ENCODE data around the gene HSPH1.
"Not testable (repeated sequence)": the region's sequence is repeated elsewhere in the genome, so short reads cannot be mapped to it uniquely, and the experiment has no call there.

Gene HSPH1

DNA sequence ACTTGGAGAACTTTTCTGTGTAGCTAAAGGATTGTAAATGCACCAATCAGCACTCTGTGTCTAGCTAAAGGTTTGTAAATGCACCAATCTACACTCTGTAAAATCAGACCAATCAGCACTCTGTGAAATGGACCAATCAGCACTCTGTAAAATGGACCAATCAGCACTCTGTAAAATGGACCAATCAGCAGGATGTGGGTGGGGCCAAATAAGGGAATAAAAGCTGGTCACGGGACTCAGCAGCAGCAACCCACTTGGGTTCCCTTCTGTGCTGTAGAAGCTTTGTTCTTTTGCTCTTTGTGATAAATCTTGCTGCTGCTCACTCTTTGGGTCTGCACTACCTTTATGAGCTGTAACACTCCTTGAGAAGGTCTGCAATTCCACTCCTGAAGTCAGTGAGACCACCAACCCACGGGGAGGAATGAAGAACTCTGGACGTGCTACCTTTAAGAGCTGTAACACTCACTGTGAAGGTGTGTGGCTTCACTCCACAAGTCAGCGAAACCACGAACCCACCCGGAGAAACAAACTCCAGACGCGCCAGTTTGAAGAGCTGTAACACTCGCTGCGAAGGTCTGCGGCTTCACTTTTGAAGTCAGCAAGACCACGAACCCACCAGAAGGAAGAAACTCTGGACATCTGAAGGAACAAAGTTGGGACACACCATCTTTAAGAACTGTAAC is 16.2 kb upstream of the HSPH1 start:
- DNase-seq (ENCODE audit: low read depth in 2 of 3, low spot score in 2 of 3), result not testable (repeated sequence)

DNA sequence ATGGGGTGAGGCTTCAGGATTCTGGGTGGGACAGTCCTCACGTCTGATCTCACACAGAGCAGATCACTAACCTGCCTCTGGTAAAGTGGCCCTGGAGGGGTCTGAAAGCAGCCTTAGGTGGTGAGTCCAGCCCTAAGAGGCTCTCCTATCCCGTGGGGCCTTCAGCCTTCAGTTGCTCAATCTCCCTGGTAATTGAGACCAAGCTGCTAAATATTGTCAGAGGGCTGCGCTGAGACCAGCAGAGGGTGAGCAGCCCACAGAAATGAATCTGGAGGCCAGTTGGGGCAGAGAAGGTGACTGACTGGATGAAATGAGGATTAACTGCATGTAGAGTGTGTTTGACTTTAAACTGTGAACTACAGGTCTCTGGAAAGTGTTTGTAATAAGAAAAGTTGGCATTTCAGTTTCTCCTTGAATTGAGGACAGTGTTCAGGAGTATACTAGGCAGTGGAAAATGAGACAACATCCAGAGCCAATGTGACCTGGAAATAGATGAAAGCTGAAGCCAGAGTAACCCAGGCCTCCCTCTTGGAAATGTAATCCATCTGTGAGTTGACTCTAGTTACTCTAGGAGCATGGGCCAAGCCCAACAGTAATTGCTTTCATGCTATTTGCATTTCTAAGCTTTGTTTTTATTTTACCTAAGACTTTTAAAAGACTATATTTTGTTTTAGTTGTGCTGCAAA is 14.3 kb upstream of the HSPH1 start:
- no peak for DNase-seq (ENCODE audit: low read depth in 2 of 3, low spot score in 2 of 3)

DNA sequence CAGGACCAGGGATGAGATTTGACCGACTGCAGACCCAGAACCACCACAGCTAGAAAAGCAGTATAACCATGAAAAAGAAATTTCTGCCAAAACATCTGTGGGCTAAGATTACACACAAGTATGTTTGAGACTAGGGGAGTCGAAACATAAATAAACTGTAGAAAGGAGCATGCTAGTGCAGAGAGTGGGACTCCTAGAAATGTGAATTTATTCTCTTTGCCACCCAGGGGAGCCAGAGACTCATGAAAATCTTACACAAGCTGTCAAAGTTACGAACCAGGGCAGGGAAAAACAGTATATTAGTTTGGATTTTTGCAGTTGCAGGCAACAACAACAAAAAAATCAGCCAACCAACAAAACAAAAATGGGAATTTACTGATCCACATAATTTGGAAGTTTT is 12.3 kb upstream of the HSPH1 start:
- DNase-seq (ENCODE audit: low read depth in 2 of 3, low spot score in 2 of 3), result no peak

DNA sequence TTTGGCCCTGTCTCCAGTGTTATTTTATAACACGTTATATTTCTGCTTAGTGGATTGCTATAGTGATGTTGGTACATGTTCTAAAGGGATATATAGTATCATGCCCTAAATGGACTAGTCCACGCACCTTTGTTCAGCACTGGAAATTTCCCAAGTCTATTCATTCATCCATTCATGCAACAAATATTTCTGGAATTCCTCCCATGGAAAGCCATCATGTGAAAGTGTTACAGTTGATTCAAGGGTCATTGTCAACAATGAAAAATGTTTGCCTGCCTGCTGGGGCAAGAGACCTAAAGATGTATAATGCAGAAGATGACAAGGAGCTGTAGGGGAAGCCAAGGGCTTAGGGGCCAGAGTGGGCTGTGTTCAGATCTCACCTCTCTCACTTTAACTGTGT is 10.8 kb upstream of the HSPH1 start:
- DNase-seq (ENCODE audit: low read depth in 2 of 3, low spot score in 2 of 3), result no peak

DNA sequence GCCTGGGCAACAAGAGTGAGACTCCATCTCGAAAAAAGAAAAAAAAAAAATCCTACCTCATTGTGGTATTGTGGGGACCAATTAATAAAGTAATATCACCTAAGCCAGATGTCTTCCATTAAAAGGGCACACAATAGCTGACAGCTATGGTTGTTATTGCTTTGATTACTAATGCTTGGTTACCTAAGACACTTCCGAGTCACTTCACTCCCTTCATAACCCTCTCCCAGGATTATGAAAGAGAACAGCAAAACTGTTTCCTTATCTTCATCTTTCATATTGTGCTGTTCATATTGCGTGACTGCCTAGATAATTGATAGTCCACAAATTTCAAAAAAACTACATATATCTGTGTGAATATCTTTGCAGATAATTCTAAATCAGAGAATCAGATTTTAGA is 10.3 kb upstream of the HSPH1 start:
- no peak for DNase-seq (ENCODE audit: low read depth in 2 of 3, low spot score in 2 of 3)

DNA sequence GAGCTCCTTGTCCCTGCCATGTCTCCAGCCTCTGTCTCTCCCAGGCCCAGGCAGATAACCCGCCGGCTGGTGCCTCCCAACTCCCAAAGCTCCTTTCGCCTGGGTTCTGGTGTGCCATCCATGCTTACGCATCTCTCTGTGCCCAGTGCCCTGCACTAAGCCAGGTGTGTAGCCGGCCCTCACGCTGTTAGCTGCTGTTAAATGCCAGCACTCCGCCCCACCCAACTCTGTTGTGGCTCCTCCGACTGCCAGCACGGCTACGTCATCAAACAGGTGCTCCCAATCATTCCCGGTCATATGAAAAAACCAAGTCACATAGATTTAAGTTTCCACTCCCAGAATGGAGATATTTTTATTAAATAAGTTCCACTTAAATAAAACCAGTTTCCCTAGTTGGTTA is 7.0 kb upstream of the HSPH1 start:
- DNase-seq (ENCODE audit: low read depth in 2 of 3, low spot score in 2 of 3), result no peak

DNA sequence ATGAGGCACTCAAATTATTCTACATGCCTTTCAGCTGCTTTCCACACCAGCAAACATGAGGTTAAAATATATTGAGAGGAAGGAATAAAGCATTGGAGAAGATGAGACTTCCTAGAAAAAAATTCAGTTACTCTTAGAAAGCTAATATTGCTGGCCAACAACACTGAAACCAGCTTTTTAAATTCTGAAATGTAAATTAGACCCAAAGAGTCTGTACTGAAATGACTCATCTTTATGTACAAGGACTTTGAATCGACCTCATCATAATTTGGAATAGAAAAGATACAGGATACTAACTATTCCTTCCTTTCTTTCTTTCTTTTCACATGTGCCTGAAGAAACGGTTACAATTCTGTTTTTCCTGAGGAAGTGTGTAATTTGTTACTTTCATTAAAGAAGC is 6.5 kb upstream of the HSPH1 start:
- DNase-seq (ENCODE audit: low read depth in 2 of 3, low spot score in 2 of 3), result no peak

DNA sequence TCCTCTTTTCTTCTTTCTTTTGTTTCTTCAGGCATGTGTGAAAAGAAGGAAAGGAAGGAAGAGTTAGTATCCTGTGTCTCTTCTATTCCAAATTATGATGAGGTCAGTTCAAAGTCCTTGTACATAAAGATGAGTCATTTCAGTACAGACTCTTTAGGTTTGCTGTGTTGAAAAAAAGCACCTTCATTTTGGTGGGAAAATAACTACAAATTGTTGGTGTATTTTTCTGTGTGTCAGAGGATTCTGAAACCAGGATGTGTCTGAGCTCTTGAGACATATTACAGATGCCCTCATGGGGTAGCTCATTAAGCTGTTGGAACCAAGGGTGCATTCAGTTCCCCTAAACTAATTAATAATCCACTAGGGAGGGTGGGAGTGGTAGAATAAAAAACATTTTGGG is 5.8 kb upstream of the HSPH1 start:
- no peak for DNase-seq (ENCODE audit: low read depth in 2 of 3, low spot score in 2 of 3)

DNA sequence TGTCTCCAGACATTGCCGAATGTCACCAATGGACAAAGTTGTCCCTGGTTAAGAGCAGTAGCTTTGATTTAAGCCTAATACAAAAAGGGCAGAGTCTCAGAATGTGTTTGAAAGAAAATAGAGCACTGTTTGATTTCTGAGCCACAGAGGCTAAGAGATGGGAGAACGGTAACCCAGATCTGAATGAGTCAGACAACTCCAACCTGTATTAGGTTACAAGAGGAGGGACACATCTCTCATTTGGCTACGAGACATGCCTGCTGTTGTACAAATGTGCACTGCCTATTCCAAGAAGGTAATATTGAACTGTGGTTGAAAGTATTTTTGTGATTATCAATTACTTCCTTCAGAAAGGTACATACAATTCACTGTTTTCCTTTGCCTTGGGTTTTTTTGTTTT is 4.9 kb upstream of the HSPH1 start:
- no peak for DNase-seq (ENCODE audit: low read depth in 2 of 3, low spot score in 2 of 3)

DNA sequence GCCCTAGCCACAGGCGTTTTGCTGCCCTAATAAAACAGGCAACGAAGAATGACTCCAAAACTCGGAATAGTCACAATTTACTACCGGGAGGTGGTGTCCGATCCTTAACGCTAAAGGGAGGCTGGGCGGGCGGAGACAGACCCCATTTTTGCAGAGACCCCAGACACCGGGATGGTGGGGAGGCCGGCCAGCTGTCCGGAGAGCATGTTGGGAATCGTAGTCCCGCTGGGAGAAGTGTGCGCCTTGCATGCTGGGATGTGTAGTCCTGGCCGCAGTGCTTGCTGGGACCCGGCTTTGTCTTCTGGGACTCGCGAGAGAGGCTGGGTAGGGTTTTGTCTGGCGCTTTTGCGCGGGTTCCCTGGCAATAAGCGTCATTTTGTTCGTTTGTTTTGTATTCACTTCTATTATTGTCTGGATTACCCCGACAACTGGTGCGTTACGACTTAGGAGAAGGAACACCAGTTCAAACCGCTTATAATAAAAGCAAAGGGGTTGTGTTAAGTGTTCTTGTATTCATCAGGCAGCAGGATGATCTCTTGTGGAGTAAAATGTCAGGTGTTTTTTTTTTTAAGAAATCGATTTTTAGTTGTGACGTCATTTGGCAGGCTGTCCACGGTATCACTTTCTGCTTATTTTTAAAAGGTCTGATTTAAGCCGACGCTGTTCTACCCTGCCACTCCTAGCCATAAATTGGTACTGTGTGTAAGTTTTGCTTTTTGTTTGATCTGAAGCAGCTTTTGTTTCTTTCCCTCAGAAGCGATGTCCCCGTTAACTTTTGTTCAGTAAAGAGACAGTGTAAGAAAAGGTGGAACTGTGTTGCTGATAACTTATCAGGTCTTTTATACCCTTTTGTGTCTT is 676 bp upstream of the HSPH1 start:
- DNase-seq (ENCODE audit: low read depth in 2 of 3, low spot score in 2 of 3), result peak; percentile 76 to 93 (median 83)

DNA sequence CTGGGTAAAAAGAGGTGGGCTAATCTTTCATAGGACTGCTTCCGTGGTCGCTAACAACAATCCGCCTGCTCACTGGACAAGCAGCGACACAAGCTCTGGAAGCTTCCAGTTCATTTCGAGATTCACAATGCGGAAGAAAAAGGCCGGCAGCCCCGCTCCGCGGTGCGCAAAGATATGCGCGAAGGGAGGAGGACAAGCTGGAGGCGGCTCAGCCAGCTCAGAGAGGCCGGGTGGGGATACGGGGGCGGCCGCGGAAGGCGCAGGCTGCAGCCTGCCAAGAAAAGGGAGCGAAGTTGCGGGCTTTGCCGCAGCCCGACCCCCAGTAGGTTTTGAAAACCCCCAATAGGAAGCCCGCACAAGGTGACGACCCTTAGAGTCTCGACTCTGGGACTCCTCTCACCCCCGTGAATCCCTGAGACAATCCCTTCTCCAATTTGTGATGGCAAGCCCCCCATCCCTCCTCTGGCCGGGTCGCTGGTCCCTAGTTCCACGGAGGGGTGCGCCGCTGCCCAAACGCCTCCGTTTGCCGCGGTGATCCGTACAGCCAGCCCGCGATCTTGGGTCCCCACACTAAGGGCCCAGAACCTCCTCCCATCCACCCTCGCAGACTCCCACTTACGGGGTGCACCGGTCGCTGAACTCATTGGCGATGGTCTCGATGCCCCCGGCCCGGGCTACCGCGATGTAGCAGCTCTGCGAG is 697 bp downstream of the HSPH1 start:
- DNase-seq (ENCODE audit: low read depth in 2 of 3, low spot score in 2 of 3), result peak; percentile 23 to 47 (median 31)

DNA sequence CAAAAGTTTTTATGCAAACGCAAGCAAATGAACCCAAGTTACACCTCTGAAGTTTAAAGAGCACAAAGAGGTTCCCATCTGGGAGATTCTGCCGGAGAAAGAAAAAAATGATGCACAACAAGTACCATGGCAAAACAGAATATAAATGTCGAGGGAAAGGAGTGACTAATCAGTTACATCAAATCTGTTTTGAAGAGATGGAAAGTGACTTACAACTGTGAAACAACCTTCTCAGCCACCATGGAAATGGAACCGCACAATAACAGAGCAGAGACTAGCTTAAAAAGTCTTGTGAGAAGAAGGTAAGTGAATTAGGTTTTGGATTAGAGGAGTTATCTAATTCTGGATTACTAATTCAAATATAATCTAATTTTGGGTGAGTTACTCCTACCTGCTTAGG is 2.4 kb downstream of the HSPH1 start:
- DNase-seq (ENCODE audit: low read depth in 2 of 3, low spot score in 2 of 3), result no peak

DNA sequence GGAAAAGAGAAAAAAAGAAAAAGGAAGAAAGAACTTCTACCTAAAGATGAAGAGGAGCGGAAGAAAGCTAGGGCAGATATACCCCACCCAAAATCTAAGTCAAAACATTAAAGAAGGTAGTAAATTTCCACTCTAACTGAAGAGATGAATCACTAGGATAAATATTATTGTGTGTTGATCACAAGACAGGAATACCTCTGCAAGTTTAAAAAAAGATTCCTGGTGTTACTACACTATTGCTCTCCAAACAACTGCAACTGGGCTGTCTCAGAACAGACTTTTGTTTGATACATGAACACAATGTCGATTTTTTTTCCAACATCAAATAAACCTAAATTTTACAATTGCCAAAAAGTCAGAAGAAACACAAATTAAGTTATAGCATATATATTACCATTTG is 6.8 kb downstream of the HSPH1 start:
- no peak for DNase-seq (ENCODE audit: low read depth in 2 of 3, low spot score in 2 of 3)

DNA sequence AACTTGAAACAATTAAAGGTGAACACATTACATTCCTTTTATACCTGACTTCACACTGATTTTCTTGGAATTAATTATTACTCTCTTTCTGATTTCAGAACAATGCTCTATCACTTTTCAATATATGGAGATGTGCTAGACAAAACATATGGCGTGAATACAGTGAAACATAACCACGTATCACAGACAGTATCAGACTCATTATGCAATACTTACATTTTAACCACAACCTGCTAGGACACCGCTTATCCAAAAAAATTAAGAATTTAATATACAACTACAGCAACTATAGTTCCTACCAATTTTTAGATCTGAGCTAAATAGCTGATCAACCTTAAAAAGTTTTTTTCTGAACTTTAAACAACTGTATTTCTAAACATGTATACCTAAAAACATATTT is 9.9 kb downstream of the HSPH1 start:
- no peak for DNase-seq (ENCODE audit: low read depth in 2 of 3, low spot score in 2 of 3)

DNA sequence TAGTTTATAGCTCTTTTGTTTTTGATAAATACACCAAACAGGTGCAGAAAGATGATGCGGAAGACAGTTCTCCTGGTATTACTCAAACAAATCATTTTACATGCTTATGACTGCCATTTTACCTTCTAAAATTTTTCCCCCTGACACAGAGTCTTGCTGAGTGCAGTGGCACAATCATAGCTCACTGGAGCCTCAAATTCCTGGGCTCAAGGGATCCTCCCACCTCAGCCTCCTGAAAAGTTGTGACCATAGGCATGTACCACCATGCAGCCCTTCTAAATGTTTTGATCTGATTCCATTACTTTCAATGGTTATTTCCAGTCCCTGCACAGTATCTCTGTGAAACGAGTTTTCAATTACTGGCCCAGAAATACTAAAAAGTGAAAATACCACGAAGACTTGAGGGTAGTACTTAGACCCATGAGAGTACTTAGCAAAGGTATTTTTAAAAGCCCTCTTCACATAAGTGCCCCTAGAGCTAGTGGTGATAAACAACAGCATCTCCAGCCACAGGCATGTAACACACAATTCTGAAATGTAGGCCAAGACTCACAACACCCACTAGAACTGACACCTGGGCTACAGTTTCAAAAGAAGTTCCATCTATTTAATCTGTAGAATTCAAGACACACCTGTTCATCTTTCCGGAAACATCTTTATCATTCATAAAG is 11.3 kb downstream of the HSPH1 start:
- DNase-seq (ENCODE audit: low read depth in 2 of 3, low spot score in 2 of 3), result no peak

DNA sequence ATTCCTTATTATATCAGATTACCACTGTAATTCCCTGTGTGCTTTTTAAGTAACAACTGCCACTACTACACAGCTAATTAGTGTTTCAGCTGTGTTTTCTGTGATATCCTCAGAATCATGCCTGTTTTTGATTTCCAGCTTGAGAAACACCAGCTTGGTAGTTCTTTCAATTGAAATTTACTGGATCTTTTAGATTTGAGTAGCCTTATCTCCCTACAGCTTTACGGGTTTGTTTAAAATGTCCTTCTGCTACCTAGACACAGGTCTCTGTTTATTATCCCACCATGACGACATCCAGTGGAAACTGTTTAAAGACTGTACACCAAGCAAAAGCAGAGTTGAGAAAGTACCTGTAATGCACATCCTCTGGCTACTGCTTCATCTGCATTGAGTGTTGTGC is 12.1 kb downstream of the HSPH1 start:
- DNase-seq (ENCODE audit: low read depth in 2 of 3, low spot score in 2 of 3), result no peak

DNA sequence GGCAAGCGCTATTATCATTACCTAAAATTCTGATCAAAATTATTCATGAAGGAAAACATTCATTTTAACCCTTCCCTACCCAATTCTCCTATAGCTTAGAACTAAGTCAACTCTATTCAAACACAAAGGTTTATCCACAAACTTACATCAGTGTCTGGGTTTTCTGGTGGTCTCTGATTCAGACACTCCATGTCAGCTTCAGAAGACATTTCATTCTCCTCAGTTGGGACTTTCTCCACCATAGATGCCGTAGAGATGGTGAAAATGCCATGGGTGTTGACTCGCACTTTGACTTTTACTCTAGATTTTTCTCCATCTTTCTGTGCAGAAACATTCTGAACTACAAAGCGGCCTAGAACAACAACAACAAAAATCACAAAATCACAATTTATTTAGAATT is 16.3 kb downstream of the HSPH1 start:
- DNase-seq (ENCODE audit: low read depth in 2 of 3, low spot score in 2 of 3), result no peak

DNA sequence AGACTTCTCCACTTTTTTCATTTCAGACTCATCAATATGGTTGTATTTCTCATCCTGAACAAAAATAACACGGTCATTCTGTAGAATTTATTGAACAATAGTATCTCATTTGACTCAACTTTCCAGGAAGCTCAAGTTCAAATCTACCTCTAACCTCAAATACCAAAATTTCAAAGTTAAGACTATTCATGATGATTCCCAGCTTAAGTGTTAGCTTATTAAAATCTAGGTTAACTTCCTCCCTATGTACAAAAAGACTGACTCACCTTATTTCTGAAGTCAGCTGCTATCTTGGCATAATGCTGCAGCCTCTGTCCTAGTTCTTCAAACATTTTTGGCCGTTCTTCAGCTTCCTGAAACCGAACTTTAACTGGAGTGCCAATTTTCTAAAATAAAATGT is 23.2 kb downstream of the HSPH1 start:
- no peak for DNase-seq (ENCODE audit: low read depth in 2 of 3, low spot score in 2 of 3)

DNA sequence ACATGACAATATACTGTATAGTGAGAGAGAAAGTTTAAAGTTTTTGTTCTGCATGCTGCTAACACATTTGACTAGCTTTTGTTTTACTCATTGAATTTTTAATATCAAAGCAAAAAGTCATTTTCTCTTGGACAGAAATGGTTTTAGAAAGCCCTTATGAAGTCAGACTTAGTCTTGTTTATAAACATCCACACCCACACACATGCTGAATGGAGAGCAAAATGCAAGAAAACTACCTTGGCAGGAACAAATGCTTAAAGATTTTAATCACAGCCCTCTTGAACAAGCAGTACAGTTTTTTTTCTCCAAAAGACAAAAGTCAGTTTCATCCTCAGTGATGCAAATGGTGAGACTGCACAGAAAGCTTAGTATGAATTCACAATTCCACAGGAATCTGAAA is 25.0 kb downstream of the HSPH1 start:
- no peak for DNase-seq (ENCODE audit: low read depth in 2 of 3, low spot score in 2 of 3)

DNA sequence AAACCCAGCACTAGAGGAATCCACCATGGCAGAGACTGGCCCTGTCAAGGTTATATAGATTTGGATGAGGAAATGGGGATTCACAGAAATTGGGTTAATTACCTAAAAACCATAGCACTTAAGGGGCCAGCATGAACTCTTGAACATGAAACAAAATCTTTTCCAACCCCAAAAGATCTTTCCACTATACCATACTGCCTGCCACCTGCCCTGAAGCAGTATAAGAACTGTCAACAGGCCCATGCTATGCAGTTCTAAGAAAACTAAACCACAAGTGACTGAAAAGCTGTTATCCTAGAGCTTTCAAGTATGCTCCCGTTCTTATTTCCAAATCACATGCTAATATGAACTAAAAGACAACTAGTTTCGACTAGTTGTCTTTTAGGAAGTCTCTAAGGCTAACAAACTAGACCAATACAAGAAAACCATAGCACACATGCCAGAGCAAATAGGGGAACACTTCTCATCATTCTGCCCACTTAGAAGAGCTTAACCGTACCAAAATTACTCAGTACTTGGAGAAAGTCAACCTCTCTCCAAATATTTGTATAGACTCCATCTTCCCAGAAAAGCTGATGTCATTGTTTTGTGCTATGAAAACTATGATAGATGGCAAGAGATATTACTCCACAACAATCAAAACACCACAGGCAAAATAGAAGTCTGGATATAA is 27.5 kb downstream of the HSPH1 start:
- DNase-seq (ENCODE audit: low read depth in 2 of 3, low spot score in 2 of 3), result no peak

DNA sequence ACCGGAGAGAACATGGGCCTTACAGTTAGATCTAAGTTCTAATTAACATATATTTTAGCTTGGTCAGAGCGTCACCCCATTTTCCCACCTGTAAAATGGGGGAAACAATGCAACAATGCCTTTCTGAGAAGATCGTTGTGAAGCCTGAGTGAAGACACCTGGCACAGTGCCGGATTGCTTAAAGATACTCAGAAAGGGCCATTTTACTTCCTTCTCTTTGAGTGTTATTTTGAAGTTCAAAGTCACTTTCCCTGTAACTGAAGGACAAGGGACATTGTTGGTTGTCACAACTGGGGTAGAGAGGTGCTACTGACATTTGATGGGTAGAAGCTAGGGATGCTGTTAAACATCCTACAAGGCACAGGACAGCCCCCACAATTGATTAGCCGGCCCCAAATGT is 28.1 kb downstream of the HSPH1 start:
- DNase-seq (ENCODE audit: low read depth in 2 of 3, low spot score in 2 of 3), result no peak

Data from activated CD8-positive, alpha-beta memory T cell treated with anti-CD3 and anti-CD28 coated beads for 48 hours (primary cell).